ENCODE results near the gene MRPL36.
A peak's percentile ranks its signal among the peaks of the same experiment; 100 is the strongest.
"Not testable (repeated sequence)": the region's sequence is repeated elsewhere in the genome, so short reads cannot be mapped to it uniquely, and the experiment has no call there.

MRPL36 gene

GRCh38 chr5:1819458-1819857 lies 19.8 kb upstream of the MRPL36 start:
- peaks cover 74% of the 10 kb centered on the region for H3K36me3 ChIP-seq (ENCODE audit: control insufficient read depth, insufficient read depth, low read length, severe bottlenecking)

GRCh38 chr5:1818784-1819183 lies 19.1 kb upstream of the MRPL36 start:
- H3K36me3 ChIP-seq (ENCODE audit: control insufficient read depth, insufficient read depth, low read length, severe bottlenecking) = peaks cover 81% of the 10 kb centered on the region
- no peak for DNase-seq (ENCODE audit: low read depth)
- H3K9ac ChIP-seq (ENCODE audit: low read length) = no peak overlapping the region
- no peak overlapping the region for H3K4me3 ChIP-seq (ENCODE audit: low read length)
- no peaks in the 10 kb centered on the region for H3K9me3 ChIP-seq (ENCODE audit: control insufficient read depth, low read length)
- H3K27me3 ChIP-seq (replicated peaks; ENCODE audit: control insufficient read depth, insufficient read depth, low read length) = no peaks in the 10 kb centered on the region
- H3K4me1 ChIP-seq (ENCODE audit: control insufficient read depth, insufficient read depth, low read length) = no peaks in the 10 kb centered on the region

More at GRCh38 chr5:1819458-1819857, 19.8 kb upstream of the MRPL36 start:
- H3K9me3 ChIP-seq (ENCODE audit: control insufficient read depth, low read length) = no peaks in the 10 kb centered on the region
- H3K4me1 ChIP-seq (ENCODE audit: control insufficient read depth, insufficient read depth, low read length) = no peaks in the 10 kb centered on the region
- H3K9ac ChIP-seq (ENCODE audit: low read length) = no peak overlapping the region
- H3K4me3 ChIP-seq (ENCODE audit: low read length) = no peak overlapping the region
- H3K27me3 ChIP-seq (replicated peaks; ENCODE audit: control insufficient read depth, insufficient read depth, low read length) = no peaks in the 10 kb centered on the region
- DNase-seq (ENCODE audit: low read depth) = no peak

- Histone ChIP-seq H3K9me3 (ENCODE audit: control insufficient read depth, low read length) (no peaks in the 10 kb centered on the region), H3K9ac (ENCODE audit: low read length) (no peak overlapping the region), H3K4me1 (ENCODE audit: control insufficient read depth, insufficient read depth, low read length) (no peaks in the 10 kb centered on the region), H3K4me3 (ENCODE audit: low read length) (no peak overlapping the region), H3K36me3 (ENCODE audit: control insufficient read depth, insufficient read depth, low read length, severe bottlenecking) (peaks cover 88% of the 10 kb centered on the region), H3K27me3 (replicated peaks; ENCODE audit: control insufficient read depth, insufficient read depth, low read length) (no peaks in the 10 kb centered on the region)
- DNase-seq (ENCODE audit: low read depth) = no peak
Observed at GRCh38 chr5:1817261-1818043, 17.8 kb upstream of the MRPL36 start.

- not testable (repeated sequence) for H3K9ac ChIP-seq (ENCODE audit: low read length); H3K4me1 ChIP-seq (ENCODE audit: control insufficient read depth, insufficient read depth, low read length)
- peaks cover 88% of the 10 kb centered on the region for H3K36me3 ChIP-seq (ENCODE audit: control insufficient read depth, insufficient read depth, low read length, severe bottlenecking)
Observed at GRCh38 chr5:1816495-1817089, 17.0 kb upstream of the MRPL36 start.

GRCh38 chr5:1815881-1816292 lies 16.2 kb upstream of the MRPL36 start:
- Histone ChIP-seq H3K36me3 (ENCODE audit: control insufficient read depth, insufficient read depth, low read length, severe bottlenecking) (peaks cover 89% of the 10 kb centered on the region), H3K27me3 (replicated peaks; ENCODE audit: control insufficient read depth, insufficient read depth, low read length) (no peaks in the 10 kb centered on the region), H3K9me3 (ENCODE audit: control insufficient read depth, low read length) (no peaks in the 10 kb centered on the region), H3K4me1 (ENCODE audit: control insufficient read depth, insufficient read depth, low read length) (no peaks in the 10 kb centered on the region), H3K4me3 (ENCODE audit: low read length) (no peak overlapping the region), H3K9ac (ENCODE audit: low read length) (no peak overlapping the region)
- no peak for DNase-seq (ENCODE audit: low read depth)

More at GRCh38 chr5:1816495-1817089, 17.0 kb upstream of the MRPL36 start:
- H3K27me3 ChIP-seq (replicated peaks; ENCODE audit: control insufficient read depth, insufficient read depth, low read length); H3K9me3 ChIP-seq (ENCODE audit: control insufficient read depth, low read length); DNase-seq (ENCODE audit: low read depth); H3K4me3 ChIP-seq (ENCODE audit: low read length): not testable (repeated sequence)

DNA sequence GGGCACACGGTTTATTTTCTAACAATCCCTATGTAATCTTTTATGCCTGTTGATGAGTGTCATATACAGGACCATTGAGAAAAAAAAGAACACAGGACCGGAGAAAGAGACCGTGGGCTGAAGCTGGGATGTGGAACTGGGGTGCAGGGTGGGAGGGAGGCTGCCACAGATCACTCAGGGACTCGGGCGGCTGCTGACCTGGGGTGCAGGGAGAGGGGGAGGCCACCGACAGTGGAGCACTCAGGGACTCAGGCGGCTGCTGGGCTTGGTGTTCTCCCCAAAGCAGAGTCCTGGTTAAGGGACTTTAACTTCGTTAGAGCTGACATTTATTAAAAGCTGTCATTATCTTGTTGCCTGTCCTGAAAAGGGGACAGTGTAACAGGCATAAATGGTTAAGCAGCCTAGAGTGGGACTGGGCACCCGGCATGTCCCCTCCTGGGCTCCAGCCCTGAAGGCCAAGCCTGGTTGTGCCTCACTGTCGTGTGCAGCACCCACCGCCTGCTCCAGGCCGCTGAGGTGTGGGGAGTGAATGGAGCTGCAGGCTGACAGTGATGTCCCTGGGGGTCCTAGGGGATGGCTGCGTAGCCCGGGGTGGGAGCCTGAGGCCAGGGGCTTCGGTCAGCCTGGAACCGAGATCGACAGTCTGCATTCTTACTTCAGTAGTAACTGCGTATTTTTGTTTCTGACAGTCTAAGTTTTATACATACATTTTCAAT lies 15.6 kb upstream of the MRPL36 start:
- H3K9ac ChIP-seq (ENCODE audit: low read length) = no peak overlapping the region
- peaks cover 89% of the 10 kb centered on the region for H3K36me3 ChIP-seq (ENCODE audit: control insufficient read depth, insufficient read depth, low read length, severe bottlenecking)
- no peaks in the 10 kb centered on the region for H3K9me3 ChIP-seq (ENCODE audit: control insufficient read depth, low read length)
- H3K4me3 ChIP-seq (ENCODE audit: low read length) = no peak overlapping the region
- DNase-seq (ENCODE audit: low read depth) = no peak
- H3K27me3 ChIP-seq (replicated peaks; ENCODE audit: control insufficient read depth, insufficient read depth, low read length) = no peaks in the 10 kb centered on the region
- H3K4me1 ChIP-seq (ENCODE audit: control insufficient read depth, insufficient read depth, low read length) = no peaks in the 10 kb centered on the region

GRCh38 chr5:1814183-1815020 lies 14.8 kb upstream of the MRPL36 start:
- H3K9me3 ChIP-seq (ENCODE audit: control insufficient read depth, low read length) = no peaks in the 10 kb centered on the region
- no peaks in the 10 kb centered on the region for H3K27me3 ChIP-seq (replicated peaks; ENCODE audit: control insufficient read depth, insufficient read depth, low read length)
- H3K4me1 ChIP-seq (ENCODE audit: control insufficient read depth, insufficient read depth, low read length) = no peaks in the 10 kb centered on the region
- DNase-seq (ENCODE audit: low read depth) = no peak
- no peak overlapping the region for H3K9ac ChIP-seq (ENCODE audit: low read length)
- H3K36me3 ChIP-seq (ENCODE audit: control insufficient read depth, insufficient read depth, low read length, severe bottlenecking) = peaks cover 94% of the 10 kb centered on the region
- H3K4me3 ChIP-seq (ENCODE audit: low read length) = no peak overlapping the region

- Histone ChIP-seq H3K36me3 (ENCODE audit: control insufficient read depth, insufficient read depth, low read length, severe bottlenecking) (peaks cover 91% of the 10 kb centered on the region), H3K9me3 (ENCODE audit: control insufficient read depth, low read length) (no peaks in the 10 kb centered on the region), H3K4me3 (ENCODE audit: low read length) (no peak overlapping the region), H3K27me3 (replicated peaks; ENCODE audit: control insufficient read depth, insufficient read depth, low read length) (no peaks in the 10 kb centered on the region), H3K9ac (ENCODE audit: low read length) (no peak overlapping the region), H3K4me1 (ENCODE audit: control insufficient read depth, insufficient read depth, low read length) (peaks cover 9% of the 10 kb centered on the region)
- DNase-seq (ENCODE audit: low read depth) = no peak
Observed at GRCh38 chr5:1810581-1811101, 11.0 kb upstream of the MRPL36 start.

- Histone ChIP-seq H3K9me3 (ENCODE audit: control insufficient read depth, low read length) (no peaks in the 10 kb centered on the region), H3K4me3 (ENCODE audit: low read length) (no peak overlapping the region), H3K27me3 (replicated peaks; ENCODE audit: control insufficient read depth, insufficient read depth, low read length) (no peaks in the 10 kb centered on the region), H3K36me3 (ENCODE audit: control insufficient read depth, insufficient read depth, low read length, severe bottlenecking) (peaks cover 91% of the 10 kb centered on the region), H3K4me1 (ENCODE audit: control insufficient read depth, insufficient read depth, low read length) (peaks cover 9% of the 10 kb centered on the region), H3K9ac (ENCODE audit: low read length) (no peak overlapping the region)
- DNase-seq (ENCODE audit: low read depth) = no peak
Observed at GRCh38 chr5:1809416-1810035, 9.9 kb upstream of the MRPL36 start.

- Histone ChIP-seq H3K9ac (ENCODE audit: low read length) (peak overlapping the region; percentile 54), H3K4me1 (ENCODE audit: control insufficient read depth, insufficient read depth, low read length) (peaks cover 9% of the 10 kb centered on the region), H3K4me3 (ENCODE audit: low read length) (no peak overlapping the region), H3K9me3 (ENCODE audit: control insufficient read depth, low read length) (no peaks in the 10 kb centered on the region), H3K36me3 (ENCODE audit: control insufficient read depth, insufficient read depth, low read length, severe bottlenecking) (peaks cover 91% of the 10 kb centered on the region), H3K27me3 (replicated peaks; ENCODE audit: control insufficient read depth, insufficient read depth, low read length) (no peaks in the 10 kb centered on the region)
- DNase-seq (ENCODE audit: low read depth) = peak; percentile 35
Observed at GRCh38 chr5:1808439-1808838, 8.8 kb upstream of the MRPL36 start.
